H4 (cell line): Measurements from ENCODE around the gene TIE1. TPM values are rescaled to one million over a fixed set of nuclear protein-coding genes. Genes with fewer than 3 reads are reported as not detected.

Experiments
- DNase-seq: peaks from one replicate; pipeline ENCODE4 v3.0.0-alpha.2; 2015; ENCODE audit warnings: low spot score
- total RNA-seq: library from RNA; depleted of rRNA; stranded (reverse); fragments of >200 nt; shearing (Covaris generic); gene quantifications from 2 replicates; pipeline ENCODE4 v1.2.3, GENCODE V29; 2014

TIE1 gene
- total RNA-seq, 1 experiment from 2014 or later: 0.04 TPM

- no peak for DNase-seq
Observed at GRCh38 chr1:43338001-43338400, 37.2 kb downstream of the TIE1 start.

DNA sequence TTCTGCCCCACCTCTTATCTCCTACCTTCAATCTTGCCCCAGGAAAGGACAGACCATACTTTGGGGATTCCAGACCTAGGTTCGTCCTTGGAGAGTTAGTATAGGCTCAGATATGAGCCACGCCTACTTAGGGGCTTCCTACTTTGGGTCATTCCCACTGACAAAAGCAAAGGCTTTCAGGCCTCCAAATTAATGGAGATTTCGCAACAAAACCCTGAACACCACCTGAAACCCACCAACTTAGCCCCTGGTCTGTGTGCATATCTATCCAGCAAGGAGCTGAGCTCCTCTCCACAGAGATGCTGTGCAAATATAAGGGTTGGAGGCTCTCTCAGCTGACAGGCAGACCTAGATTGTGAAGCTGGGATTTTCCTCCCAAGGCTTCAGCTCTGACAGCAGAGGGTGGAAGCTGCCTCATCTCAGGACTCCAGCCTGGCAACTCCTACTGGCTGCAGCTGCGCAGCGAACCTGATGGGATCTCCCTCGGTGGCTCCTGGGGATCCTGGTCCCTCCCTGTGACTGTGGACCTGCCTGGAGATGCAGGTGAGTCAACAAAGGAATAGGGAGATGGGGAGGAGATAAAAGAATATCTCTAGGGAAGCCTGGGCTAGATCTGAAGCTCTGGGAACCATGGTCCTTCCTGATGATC, 38.9 kb downstream of the TIE1 start:
- no peak for DNase-seq

- DNase-seq: no peak
Observed at GRCh38 chr1:43340559-43340958, 39.8 kb downstream of the TIE1 start.

- no peak for DNase-seq
Observed at GRCh38 chr1:43344267-43344850, 43.6 kb downstream of the TIE1 start.

GRCh38 chr1:43345120-43345519, 44.3 kb downstream of the TIE1 start:
- no peak for DNase-seq

DNA sequence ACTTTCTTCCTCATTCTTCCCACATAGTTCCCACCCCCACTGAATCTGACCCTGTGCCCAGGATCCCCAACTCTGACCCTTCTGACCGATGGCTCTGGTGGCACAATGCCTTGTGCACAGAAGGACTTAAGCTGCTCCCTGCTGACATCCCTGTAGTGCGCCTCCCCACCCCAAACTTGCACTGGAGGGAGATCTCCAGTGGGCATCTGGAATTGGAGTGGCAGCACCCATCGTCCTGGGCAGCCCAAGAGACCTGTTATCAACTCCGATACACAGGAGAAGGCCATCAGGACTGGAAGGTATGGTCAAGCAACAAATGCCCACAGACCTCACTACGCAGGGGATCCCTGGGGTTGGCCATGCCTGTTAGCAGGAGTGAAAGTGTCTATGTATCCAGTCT, 45.9 kb downstream of the TIE1 start:
- no peak for DNase-seq

GRCh38 chr1:43348343-43348808, 47.6 kb downstream of the TIE1 start:
- no peak for DNase-seq

- peak; percentile 83 for DNase-seq
Observed at GRCh38 chr1:43348809-43349593, 48.2 kb downstream of the TIE1 start.

DNA sequence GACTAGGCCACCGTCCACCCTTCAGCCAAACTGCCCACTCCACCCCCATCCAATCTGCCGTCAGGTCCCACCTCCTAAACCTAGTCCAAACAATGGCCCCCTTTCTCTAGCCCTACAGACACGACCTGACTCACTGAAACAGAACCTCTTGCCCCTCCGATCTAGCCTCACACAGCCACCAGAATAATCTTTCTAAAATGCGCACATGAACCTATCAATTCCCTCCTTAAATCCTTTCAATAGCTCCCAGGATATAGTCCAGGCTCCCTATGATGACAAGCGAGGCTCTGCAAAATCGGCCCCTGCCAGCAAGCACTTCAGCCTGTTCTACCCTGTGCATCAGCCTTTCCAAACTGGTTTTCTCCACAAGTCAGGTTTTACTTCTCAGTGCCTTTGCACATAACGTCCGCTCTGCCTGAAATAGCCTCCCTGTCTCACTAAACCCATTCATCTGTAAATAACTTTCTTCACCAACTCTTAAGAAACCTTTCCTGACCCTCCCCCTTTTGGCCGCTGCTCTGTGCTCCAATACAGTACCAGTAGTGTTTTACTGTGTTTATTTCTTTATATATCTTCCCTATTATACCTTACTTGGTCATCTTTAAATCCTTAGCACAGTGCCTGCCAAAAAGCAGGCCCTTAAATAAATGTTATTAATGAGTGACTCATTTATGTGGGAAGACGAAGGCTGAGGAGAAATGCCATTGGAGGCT, 49.0 kb downstream of the TIE1 start:
- DNase-seq: peak; percentile 77

DNA sequence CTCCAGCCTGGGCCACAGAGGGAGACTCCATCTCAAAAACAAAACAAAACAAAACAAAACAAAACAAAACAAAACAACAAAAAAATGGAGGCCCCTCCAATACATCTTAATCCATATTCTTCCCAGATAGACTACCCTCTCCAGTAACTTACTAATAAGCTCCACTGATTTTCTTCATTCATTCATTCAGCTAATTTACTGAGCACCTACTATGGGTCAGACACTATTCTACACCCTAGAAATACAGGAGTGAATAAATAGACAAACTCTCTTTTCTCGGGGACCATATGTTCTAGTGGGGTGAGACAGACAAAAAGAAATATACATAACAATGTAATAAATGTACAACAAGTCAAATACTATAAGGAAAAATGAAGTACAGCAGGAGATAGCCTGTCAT, 50.2 kb downstream of the TIE1 start:
- DNase-seq: no peak

DNA sequence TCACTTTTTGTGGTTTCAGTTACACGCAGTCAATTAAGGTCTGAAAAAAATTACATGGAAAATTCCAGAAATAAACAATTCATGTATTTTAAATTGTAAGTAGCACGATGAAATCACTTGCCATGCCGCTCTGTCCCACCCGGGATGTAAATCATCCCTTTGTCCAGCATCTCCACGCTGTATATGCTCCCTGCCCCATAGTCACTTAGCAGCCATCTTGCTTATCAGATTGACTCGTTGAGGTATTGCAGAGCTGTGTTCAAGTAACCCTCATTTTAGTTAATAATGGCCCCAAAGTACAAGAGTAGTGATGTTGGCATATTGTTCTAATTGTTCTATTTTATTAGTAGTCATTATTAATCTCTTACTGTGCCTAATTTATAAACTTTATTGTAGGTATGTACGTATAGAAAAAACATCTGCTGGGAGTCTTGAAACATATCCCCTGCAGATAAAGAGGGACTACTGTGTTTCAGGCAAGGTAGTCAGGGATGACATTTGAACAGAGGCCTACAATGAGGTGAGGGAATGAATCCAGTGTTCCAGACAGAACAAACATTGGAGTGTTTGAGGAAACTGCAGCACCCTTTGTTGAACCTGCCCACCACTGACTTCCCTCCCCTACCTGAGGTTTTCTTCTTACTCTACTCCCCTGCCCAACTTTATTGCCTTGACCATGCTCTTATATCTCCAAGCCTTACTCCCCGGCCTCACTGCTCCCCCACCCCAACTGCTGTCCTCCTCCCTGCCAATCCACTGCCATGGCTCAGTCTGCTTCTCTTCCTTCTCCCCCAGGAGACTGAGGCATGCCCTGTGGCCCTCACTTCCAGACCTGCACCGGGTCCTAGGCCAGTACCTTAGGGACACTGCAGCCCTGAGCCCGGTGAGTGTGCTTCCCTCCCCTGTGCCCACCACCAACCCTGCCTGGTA, 50.9 kb downstream of the TIE1 start:
- DNase-seq: no peak

GRCh38 chr1:43352351-43352705, 51.5 kb downstream of the TIE1 start:
- DNase-seq: no peak

DNA sequence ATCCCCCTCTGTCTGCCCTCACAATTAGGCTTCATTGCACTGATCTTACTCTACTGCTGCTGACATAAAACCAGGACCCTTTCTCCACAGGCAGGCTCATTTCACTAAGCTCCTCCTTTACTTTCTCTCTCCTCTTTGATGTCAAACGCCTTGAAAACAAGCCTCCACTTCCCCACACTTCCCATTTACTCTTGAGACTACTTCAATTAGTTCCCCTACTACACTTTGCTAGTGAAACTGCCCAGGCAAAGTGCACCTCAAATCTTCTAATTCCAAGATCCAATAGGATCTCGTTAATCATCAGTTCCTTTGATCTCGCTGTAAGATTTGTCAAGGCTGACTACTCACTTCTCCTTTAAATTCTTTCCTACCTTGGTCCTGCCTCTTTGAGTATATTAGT, 52.1 kb downstream of the TIE1 start:
- DNase-seq: no peak

- DNase-seq: no peak
Observed at GRCh38 chr1:43354471-43354870, 53.7 kb downstream of the TIE1 start.

- no peak for DNase-seq
Observed at GRCh38 chr1:43354936-43355335, 54.2 kb downstream of the TIE1 start.

- no peak for DNase-seq
Observed at GRCh38 chr1:43357251-43357650, 56.5 kb downstream of the TIE1 start.

DNA sequence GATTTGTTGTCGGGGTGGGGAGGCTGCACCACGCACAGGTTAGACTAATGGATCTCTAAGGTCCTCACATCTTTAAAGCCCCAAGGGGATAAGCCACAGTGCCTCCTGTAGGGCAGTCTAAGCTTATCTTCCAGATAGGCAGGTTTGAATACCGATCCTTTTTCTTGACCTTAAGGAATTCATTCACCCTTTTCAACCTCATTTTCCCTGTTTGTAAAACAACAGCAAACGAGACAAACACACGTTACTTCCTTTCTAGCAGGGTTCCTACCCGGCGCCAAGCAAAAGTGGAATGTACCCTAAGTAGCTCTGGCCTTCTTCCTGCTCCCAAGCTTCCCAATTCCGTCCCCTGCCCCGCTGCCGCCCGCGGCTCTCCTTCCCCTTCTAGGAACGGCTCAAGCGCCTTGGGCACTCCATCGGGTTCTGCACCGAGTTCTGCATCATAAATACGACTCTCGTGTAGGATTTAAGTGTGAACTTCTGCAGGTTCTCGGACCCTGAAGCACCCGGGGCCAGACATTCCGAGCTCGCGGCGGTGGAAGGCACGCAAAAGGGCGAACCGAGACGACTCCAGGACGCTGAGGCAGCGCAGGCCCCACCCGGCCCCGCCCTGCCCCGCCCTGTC, 57.5 kb downstream of the TIE1 start:
- peak; percentile 42 for DNase-seq

DNA sequence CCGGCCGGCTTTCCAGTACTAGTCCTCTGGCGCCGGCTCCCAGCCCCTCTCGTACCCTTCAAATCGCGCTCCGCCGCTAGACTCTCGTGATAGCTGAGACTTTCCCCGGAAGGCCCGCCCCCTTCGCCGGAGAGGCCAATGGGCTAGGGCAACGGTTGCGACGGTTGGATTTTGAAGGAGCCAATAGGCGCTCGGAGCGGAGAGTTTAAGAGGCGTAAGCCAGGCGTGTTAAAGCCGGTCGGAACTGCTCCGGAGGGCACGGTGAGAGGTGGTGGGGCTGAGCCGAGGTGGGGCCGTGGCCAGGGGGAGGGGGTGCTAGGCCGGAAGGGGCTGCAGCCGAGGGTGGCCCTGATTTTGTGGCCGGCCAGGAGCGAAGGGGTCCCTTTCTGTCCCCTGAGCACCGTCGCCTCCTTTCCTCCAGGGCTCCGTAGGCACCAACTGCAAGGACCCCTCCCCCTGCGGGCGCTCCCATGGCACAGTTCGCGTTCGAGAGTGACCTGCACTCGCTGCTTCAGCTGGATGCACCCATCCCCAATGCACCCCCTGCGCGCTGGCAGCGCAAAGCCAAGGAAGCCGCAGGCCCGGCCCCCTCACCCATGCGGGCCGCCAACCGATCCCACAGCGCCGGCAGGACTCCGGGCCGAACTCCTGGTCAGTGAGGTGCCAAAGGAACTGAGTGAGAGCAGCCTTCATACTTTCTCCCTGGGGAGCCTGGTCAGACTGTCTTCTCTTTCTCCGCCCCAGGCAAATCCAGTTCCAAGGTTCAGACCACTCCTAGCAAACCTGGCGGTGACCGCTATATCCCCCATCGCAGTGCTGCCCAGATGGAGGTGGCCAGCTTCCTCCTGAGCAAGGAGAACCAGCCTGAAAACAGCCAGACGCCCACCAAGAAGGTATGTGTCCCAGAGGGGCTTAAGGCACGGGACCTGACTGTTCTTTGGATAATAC, 58.2 kb downstream of the TIE1 start, which contains the start of gene CDC20:
CDC20 (plus strand) TSS at position 236 of the 948 bp plus-strand sequence; CDS start at position 471, 235 bp downstream.
- DNase-seq: peak; percentile 98

DNA sequence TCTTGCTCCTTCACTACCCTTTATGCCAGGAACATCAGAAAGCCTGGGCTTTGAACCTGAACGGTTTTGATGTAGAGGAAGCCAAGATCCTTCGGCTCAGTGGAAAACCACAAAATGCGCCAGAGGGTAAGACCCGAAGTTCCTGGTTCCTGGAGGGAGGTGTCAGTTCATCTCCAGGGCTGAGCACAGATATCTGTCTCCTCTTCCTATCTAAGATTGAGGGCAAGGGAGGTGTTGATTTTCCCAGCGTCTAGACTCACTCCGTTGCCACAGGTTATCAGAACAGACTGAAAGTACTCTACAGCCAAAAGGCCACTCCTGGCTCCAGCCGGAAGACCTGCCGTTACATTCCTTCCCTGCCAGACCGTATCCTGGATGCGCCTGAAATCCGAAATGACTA, 58.9 kb downstream of the TIE1 start:
- DNase-seq: no peak

GRCh38 chr1:43360616-43361015, 59.8 kb downstream of the TIE1 start:
- DNase-seq: no peak
